HG03039 (cell line): ENCODE data around the gene FOXK2.
"Not testable (repeated sequence)": the region's sequence is repeated elsewhere in the genome, so short reads cannot be mapped to it uniquely, and the experiment has no call there.

Source experiments
- ATAC-seq: cut with Tn5 transposase; IDR thresholded peaks from one replicate; pipeline ENCODE4 v1.9.1; 2021; ENCODE audit warnings: mild to moderate bottlenecking, moderate library complexity; ENCODE audit not compliant: unreplicated experiment

Gene FOXK2

DNA sequence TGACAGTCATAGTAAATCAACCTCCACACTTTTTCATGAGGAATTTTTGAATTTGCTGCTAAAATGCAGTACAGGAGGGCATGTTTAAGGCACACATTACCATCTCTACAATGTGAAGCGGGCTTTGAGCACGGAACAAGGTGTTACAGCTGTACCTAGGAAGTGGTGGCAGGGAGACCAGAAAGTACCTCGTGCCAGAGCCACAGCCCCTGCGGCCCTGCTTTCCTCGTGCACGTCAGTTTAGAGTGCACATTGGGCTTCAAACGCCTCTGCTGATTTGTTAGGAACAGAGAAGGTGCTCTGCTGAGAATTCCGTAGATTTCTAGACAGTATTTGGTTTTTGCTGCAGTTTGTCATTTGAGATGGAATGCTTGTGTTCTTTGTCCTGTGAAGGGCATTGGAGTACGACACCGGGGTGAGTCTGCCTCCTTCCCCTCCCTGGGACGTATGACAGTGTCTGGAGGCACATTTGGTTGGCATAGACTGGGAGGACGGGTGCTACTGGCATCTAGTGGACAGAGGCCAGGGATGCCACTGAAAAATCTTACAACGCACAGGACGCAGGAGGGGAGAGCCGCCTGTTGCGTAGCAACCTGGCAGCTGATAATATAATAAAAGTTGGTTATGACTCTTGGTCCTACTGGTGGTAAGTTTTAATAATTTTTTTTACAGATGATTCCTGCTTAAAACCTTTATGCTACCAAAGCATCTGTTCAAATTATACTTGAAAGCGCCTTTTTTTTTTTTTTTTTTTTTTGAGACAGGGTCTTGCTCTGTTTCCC is 9.1 kb downstream of the FOXK2 start:
- no peak for ATAC-seq

GRCh38 chr17:82529914-82530300 is 10.4 kb downstream of the FOXK2 start:
- ATAC-seq = no peak

DNA sequence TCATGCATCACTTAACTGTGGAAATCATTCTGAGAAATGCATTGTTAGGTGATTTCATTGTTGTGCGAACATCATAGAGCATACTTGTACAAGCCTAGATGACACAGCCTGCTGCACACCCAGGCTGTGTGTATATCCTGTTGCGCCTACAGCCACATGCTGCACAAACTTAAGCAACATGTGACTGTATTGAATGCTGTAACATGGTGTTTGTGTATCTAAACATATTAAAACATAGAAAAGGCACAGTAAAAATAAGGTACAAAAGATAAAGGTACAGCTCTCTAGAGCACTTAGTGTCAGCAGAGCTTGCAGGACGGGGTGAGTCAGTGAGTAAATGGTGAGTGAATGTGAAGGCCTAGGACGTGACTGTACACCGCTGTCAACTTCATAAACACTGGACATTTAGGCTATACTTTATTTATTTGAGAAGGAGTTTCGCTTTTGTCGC is 11.9 kb downstream of the FOXK2 start:
- ATAC-seq = no peak

DNA sequence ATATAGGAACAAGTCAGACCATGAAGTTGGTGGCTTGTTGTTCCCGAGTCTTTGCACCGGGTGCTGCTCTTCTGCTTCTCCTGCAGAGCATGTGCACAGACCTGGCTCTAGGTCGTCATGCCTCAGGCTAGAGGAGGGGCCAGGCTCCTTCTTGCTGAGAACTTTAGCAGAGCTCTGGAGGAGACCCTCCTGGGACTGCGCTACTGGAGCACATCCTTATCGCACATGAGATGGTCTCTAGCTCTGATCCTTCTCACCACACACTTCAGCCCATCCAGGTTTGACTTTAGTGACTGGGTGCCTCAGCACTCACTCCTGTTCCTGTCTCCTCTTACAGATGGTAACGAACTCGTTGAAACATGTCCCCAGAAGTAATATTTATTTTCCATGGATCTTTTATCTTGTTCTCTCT is 14.9 kb downstream of the FOXK2 start:
- ATAC-seq = no peak

- ATAC-seq = no peak
Observed at GRCh38 chr17:82536512-82537201, 17.1 kb downstream of the FOXK2 start.

DNA sequence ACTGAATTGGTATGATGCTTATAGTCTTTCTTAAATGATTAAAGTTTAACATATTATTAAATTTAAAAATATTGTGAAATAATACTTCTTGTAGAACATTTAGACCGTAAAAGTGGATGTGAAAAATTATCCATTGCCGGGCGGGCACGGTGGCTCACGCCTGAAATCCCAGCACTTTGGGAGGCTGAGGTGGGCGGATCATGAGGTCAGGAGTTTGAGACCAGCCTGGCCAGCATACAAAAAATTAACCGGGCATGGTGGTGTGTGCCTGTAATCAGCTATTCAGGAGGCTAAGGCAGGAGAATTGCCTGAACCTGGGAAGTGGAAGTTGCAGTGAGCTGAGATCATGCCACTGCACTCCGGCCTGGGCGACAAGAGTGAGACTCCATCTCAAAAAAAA is 17.7 kb downstream of the FOXK2 start:
- not testable (repeated sequence) for ATAC-seq

GRCh38 chr17:82539076-82539475 is 19.5 kb downstream of the FOXK2 start:
- not testable (repeated sequence) for ATAC-seq

- ATAC-seq = no peak
Observed at GRCh38 chr17:82542439-82542838, 22.9 kb downstream of the FOXK2 start.

DNA sequence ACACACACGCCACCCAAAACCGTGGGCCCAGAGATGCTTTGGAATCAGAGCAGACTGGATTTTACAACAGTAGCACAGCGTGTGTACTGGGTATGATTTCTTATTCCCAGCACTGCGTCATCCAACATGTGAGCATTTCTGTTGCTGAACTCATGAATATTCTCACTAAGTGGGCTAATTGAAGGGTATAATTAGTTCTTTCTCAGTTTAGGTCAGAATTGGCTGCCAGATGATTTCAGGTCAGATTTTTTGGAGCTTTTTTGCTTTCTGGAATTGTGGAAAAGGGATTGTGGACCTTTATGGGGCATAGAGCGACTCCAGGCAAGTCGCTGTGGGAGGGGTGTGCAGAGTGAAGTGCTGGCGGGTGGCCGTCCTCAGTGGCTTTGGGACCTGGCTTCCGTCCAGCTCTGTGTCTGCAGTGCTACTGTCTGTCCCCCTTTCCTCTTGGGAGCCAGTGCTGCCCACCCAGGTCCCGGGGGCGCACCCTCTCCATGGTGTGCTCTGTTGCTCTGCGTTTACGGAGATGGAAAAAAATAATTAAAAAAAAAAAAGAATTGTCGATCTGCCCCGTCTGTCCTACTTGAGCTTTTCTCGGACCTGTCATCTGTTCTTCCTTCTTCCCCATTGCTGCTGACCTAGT is 25.0 kb downstream of the FOXK2 start:
- ATAC-seq = no peak

DNA sequence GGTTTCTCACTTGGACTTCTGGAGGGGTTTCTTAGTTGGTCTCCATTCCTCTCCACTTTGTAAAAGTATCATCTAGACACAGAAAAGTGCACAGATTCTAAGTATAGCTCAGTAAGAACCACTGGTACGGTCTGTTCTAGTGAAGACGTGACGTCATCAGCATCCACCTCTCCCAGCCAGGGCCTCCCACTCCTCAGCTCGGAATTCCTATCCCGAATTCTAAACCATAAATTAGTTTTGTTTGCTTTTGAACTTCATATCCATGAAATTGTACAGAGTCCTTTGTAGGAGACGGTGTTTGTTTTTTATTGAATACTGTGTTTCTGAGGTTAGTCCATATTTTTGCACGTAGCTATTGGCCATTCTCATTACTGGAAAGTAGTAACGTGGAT is 25.5 kb downstream of the FOXK2 start:
- no peak for ATAC-seq

DNA sequence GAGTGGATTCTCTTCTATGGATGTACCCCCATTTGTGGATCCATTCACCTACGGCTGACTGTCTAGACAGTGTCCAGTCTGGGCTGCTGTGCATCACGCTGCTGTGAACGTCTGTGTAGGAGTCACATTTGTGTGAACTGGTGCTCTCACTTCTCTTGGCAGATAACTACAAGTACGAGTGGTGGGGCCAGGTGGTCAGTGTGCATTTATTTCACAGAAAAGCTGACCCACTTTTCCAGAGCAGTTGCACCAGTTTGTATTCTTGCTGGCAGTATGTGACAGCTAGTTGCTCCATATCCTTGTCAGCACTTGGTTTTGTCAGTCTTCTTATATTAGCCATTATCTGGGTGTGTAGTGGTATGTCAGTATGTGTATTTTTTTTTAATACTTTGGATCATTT is 28.4 kb downstream of the FOXK2 start:
- ATAC-seq = no peak

DNA sequence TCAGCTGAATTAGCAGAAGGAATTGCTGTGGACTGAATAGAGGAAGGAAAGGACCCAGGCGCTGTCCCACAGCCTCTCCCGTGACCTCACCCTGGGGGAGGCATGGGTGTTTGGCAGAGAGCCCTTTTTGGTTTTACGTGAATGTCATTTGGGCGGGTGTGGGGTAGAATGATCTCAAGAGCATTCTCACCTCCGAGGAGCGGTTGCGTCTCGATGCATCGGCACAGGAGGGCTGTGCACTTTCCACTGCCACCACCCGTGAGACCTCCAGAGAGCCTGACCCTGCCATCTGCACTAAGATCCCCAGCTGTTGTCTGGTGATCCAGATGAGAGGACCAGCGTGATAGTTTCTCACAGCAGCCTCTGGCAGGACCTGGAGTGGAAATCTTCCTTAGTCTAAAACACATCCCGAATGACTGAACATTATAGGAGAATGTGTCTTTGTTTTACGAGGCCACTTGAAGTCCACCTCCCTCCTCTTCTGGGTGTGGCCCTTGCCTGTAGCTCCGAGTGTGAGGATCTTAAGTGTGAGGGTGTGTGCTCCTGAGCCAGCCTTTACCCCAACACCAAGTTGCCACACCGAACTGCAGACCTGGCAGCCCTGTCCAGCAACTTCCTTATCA is 29.3 kb downstream of the FOXK2 start:
- no peak for ATAC-seq

- peak; percentile 74 for ATAC-seq
Observed at GRCh38 chr17:82551779-82552457, 32.4 kb downstream of the FOXK2 start.

DNA sequence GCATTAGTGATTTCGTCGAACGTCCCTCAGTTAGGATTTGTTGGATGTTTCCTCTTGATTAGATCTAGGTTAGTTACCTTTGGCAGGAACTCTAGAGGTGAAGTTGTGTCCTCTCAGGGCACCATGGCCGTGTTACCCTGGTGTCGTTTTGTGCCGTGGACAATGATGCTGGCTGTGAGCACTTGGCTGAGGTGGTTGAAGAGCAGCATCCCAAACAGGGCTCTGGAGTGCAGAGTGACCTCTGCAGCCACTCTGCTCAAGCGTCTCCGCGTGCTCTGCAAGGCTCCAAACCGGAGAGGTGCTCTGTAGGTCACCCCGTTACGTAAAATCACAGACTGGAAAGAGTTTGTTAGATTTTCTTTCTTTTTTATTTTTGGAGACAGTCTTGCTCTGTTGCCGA is 33.0 kb downstream of the FOXK2 start:
- ATAC-seq = no peak

DNA sequence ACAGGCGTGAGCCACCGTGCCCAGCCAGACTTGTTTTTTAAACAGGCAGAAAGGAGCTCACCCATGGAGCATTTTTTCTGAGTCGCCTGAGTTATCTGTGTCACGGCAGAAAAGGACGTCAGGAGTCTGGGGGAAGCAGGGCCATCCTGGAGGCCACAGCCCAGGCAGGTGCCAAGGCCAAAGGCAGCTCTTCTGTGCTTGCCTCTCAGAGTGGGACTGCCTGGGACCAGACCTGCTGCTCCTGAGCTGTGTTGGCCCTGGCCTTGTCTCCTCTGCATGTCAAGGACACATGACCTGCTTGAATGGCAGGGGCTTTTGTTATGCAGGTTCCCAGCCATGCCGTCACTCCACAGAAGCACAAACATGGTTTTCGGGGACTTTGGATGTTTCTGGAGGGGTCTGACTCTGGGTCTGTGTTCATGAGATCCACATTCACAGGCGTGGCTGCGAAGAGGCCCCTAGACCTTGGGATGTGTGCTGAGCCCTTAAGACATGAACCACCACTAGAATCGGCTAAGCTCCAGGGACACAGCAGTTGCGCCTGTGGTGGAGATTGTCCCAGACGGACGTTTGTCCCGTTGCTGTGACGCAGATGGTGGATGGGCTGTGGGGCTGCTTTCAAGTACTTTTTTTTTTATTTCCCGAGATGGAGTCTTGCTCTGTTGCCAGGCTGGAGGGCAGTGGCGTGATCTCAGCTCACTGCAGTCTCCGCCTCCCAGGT is 33.8 kb downstream of the FOXK2 start:
- ATAC-seq = no peak

DNA sequence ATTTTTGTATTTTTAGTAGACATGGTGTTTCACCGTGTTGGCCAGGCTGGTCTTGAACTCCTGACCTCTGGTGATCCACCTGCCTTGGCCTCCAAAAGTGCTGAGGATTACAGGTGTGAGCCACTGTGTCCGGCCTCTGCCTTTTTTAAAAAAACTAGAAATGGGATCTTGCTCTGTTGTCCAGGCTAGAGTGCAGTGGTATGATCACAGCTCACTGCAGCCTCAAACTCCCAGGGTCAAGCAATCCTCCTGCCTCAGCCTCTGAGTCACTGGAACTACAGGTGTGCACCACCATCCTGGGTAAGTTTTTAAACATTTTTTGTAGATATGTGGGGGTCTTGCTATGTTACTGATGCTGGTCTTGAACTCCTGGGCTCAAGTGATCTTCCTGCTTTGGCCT is 38.0 kb downstream of the FOXK2 start:
- not testable (repeated sequence) for ATAC-seq

DNA sequence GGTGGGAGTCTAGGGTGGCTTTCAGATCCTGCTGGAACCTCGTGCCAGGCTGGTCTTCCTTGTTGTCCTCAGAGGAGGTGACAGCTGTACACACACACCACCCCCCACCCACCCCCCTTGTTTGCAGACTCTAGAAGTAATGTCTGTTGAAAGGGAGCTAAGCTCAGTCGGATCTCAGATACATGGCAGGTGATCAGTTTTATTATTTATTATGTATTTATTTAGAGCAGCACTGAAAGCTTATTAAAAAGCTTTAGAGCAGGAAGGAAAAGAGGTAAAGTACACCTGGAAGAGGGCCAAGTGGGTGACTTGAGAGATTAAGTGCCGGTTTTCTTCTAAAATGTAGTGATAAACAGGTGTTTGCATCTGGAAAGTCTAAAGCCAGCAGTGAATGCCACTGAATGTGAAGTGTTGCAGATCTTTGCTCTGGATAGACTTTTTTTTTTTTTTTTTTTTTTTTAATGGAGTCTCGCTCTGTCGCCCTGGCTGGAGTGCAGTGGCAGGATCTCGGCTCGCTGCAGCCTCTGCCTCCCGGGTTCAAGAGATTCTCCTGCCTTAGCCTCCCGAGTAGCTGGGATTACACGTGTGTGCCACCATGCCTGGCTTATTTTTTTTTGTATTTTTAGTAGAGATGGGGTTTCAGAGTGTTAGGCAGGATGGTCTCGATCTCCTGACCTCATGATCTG is 40.2 kb downstream of the FOXK2 start:
- no peak for ATAC-seq

- ATAC-seq = no peak
Observed at GRCh38 chr17:82560252-82560642, 40.7 kb downstream of the FOXK2 start.

GRCh38 chr17:82560802-82561428 is 41.4 kb downstream of the FOXK2 start:
- ATAC-seq = no peak
